ENCODE data around the gene SPDEF. TPM values are rescaled to one million over a fixed set of nuclear protein-coding genes. Genes with fewer than 3 reads are reported as not detected.
A peak's percentile ranks its signal among the peaks of the same experiment; 100 is the strongest.

The SPDEF gene
- total RNA-seq, 2 experiments from 2014 or later: not detected

- DNase-seq: no peak
- H3K27me3 Mint-ChIP-seq: no peaks in the 10 kb centered on the region
- POLR2A ChIA-PET: no interaction called here
- H3K27ac Mint-ChIP-seq: no peak overlapping the region
- H3K4me1 Mint-ChIP-seq: no peaks in the 10 kb centered on the region
- H3K9me3 Mint-ChIP-seq: no peaks in the 10 kb centered on the region
- CTCF ChIA-PET: no interaction called here
- H3K4me3 Mint-ChIP-seq: no peak overlapping the region
- no peaks in the 10 kb centered on the region for H3K36me3 Mint-ChIP-seq (ENCODE audit: low read depth)
These were observed 21.5 kb downstream of the SPDEF start for GRCh38 chr6:34534656-34535055.

GRCh38 chr6:34534146-34534545, 22.0 kb downstream of the SPDEF start:
- Mint-ChIP-seq H3K27ac (no peak overlapping the region), H3K4me1 (no peaks in the 10 kb centered on the region), H3K27me3 (peaks cover 3% of the 10 kb centered on the region), H3K9me3 (no peaks in the 10 kb centered on the region), H3K36me3 (ENCODE audit: low read depth) (no peaks in the 10 kb centered on the region), H3K4me3 (no peak overlapping the region)
- no peak for DNase-seq
- ChIA-PET POLR2A (no interaction called here), CTCF (no interaction called here)

DNA sequence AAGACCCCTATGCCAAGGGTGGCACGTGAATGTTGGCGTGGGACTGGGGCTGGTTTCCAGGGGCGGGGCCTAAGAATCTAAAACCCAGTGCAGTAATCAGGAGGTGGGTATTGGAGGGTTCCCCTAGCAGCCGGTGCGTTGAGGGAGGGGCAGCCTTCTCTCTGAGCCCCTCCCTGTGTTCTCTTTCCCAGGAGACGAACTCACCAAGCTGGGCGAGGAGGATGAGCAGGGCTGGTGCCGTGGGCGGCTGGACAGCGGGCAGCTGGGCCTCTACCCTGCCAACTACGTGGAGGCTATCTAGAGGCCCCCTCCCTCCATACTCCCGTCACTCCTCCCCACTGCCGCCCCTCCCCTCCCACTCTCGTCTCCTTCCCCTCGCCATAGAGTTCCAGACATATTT, 23.9 kb downstream of the SPDEF start:
- Mint-ChIP-seq H3K9me3 (no peaks in the 10 kb centered on the region), H3K27ac (no peak overlapping the region), H3K4me1 (peaks cover 6% of the 10 kb centered on the region), H3K4me3 (no peak overlapping the region), H3K36me3 (ENCODE audit: low read depth) (no peaks in the 10 kb centered on the region), H3K27me3 (peaks cover 5% of the 10 kb centered on the region)
- no peak for DNase-seq
- ChIA-PET POLR2A (no interaction called here), CTCF (no interaction called here)

GRCh38 chr6:34531580-34532201, 24.4 kb downstream of the SPDEF start:
- H3K4me3 Mint-ChIP-seq: no peak overlapping the region
- no peak for DNase-seq
- H3K27ac Mint-ChIP-seq: no peak overlapping the region
- H3K9me3 Mint-ChIP-seq: no peaks in the 10 kb centered on the region
- POLR2A ChIA-PET: no interaction called here
- H3K36me3 Mint-ChIP-seq (ENCODE audit: low read depth): no peaks in the 10 kb centered on the region
- CTCF ChIA-PET: no interaction called here
- peaks cover 8% of the 10 kb centered on the region for H3K4me1 Mint-ChIP-seq
- peaks cover 5% of the 10 kb centered on the region for H3K27me3 Mint-ChIP-seq

DNA sequence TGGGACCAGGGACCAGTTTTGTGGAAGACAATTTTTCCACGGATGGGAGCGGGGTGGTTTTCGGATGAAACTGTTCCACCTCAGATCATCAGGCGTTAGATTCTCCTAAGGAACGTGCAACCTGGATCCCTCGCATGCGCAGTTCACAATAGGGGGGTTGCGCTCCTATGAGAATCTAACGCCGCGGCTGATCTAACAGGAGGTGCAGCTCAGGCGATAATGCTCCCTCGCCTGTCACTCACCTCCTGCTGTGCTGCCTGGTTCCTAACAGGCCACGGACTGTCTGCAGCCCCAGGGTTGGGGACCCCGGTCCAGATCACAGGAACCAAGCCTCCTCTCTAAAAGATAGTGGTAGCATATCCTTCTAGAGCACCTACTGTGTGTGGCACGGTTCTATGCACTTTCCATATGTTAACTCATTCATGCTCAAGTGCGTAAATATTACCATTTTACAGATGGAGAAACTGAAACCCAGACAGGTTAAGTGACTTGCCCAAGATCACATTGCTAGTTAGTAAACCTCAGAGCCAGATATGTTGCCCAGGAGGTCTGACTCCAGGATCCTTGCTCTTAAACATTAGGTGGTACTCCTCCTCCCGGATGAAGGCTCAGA, 25.3 kb downstream of the SPDEF start:
- Mint-ChIP-seq H3K4me3 (no peak overlapping the region), H3K27me3 (peaks cover 5% of the 10 kb centered on the region), H3K27ac (no peak overlapping the region), H3K36me3 (ENCODE audit: low read depth) (no peaks in the 10 kb centered on the region), H3K4me1 (peaks cover 8% of the 10 kb centered on the region), H3K9me3 (no peaks in the 10 kb centered on the region)
- no peak for DNase-seq
- ChIA-PET POLR2A (no interaction called here), CTCF (no interaction called here)

DNA sequence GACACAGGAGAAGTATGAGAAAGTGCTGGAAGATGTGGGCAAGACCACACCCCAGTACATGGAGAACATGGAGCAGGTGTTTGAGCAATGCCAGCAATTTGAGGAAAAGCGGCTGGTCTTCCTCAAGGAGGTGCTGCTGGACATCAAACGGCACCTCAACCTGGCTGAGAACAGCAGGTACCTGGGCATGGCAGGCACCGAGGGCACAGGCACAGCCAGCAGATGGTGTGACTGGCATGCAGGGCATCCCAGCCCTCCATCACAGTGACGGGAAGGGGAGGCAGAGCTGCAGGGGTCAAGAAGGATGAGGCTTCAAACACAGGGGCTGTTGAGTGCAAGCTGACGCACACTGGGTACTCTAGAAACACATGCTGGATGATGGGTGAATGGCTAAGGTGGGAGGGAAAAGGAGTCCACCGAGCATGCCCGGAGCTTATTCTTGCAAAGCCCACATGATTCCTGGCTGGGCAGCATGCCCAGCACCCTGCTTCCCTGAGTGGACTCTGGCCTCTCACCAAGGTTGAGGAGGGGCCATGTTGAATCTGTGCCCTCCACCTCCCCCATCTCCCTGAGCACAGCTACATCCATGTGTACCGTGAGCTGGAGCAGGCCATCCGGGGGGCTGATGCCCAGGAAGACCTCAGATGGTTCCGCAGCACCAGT, 26.3 kb downstream of the SPDEF start:
- Mint-ChIP-seq H3K27ac (no peak overlapping the region), H3K4me1 (peaks cover 8% of the 10 kb centered on the region), H3K27me3 (peaks cover 5% of the 10 kb centered on the region), H3K9me3 (no peaks in the 10 kb centered on the region), H3K36me3 (ENCODE audit: low read depth) (no peaks in the 10 kb centered on the region), H3K4me3 (no peak overlapping the region)
- ChIA-PET POLR2A (no interaction called here), CTCF (interaction anchor here (4.4 kb wide), 1 partner anchor 79 kb away, joined by 32 read pairs; no protein-coding TSS in a partner anchor)
- no peak for DNase-seq

- Mint-ChIP-seq H3K27ac (no peak overlapping the region), H3K27me3 (peaks cover 5% of the 10 kb centered on the region), H3K9me3 (no peaks in the 10 kb centered on the region), H3K4me3 (no peak overlapping the region), H3K36me3 (ENCODE audit: low read depth) (no peaks in the 10 kb centered on the region), H3K4me1 (peaks cover 8% of the 10 kb centered on the region)
- POLR2A ChIA-PET: no interaction called here
- CTCF ChIA-PET: interaction anchor here (4.4 kb wide), 1 partner anchor 80 kb away, joined by 32 read pairs; no protein-coding TSS in a partner anchor
- no peak for DNase-seq
These were observed 27.0 kb downstream of the SPDEF start for GRCh38 chr6:34528996-34529664.

DNA sequence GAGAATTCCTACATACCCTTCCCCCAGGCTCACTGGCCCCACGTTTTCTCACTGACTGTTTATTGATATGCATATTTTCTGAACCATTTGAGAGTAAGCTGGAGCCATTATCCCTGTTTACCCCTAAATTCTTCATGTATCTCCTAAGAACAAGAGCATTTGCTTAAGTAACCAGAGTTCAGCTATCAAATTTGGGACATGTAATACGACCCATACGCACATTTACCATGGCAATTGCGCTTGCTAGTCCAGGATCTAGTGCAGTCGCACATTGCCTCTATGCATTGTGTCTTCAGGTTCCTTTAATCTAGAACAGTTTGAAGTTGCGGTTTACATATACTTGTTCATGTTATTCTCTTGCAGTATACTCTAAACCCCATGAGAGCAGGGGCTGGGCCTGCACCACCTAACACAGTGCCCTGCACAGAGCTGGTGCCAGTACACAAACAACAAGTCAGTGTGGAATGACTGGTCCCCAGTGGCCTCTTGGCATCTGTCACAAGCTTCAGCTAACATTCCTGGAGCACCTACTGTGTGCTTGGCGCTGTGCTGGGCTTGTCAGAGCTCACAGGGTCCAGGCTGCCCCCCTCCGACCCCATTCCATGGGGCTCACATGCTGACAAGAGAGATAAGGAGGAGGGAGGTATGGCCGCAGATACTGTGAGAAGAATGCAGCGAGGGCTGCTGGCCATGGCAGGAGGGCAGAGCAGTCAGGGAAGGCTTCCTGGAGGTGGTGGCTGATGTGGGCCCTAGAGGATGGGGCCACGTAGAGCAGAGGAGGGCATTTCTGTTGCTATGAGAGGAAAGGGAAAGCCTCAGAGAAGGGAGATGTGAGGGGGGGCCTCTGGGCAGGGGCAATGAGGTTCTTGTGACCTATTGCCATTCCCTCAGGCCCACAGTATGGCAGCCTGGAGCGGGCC, 28.1 kb downstream of the SPDEF start:
- no peaks in the 10 kb centered on the region for H3K36me3 Mint-ChIP-seq (ENCODE audit: low read depth)

GRCh38 chr6:34526992-34527728, 29.0 kb downstream of the SPDEF start:
- POLR2A ChIA-PET: interaction anchor here (1.1 to 2.0 kb wide), 2 partner anchors 130 to 361 kb away, joined by 3 to 6 read pairs; partner anchors contain the start of gene TAF11
- CTCF ChIA-PET: interaction anchor here (0.7 to 4.4 kb wide), 10 partner anchors 9 to 364 kb away, joined by 3 to 32 read pairs (median 4); partner anchors contain the start of gene TAF11

More for the DNA sequence above, 28.1 kb downstream of the SPDEF start:
- H3K9me3 Mint-ChIP-seq: no peaks in the 10 kb centered on the region
- ChIA-PET POLR2A (interaction anchor here (1.1 to 2.0 kb wide), 2 partner anchors 129 to 360 kb away, joined by 3 to 6 read pairs; partner anchors contain the start of gene TAF11), CTCF (interaction anchor here (0.7 to 4.4 kb wide), 8 partner anchors 8 to 365 kb away, joined by 3 to 32 read pairs (median 4); no protein-coding TSS in a partner anchor)
- no peak overlapping the region for H3K4me3 Mint-ChIP-seq
- no peak overlapping the region for H3K27ac Mint-ChIP-seq
- DNase-seq: no peak
- H3K4me1 Mint-ChIP-seq: peaks cover 10% of the 10 kb centered on the region
- H3K27me3 Mint-ChIP-seq: peaks cover 5% of the 10 kb centered on the region

DNA sequence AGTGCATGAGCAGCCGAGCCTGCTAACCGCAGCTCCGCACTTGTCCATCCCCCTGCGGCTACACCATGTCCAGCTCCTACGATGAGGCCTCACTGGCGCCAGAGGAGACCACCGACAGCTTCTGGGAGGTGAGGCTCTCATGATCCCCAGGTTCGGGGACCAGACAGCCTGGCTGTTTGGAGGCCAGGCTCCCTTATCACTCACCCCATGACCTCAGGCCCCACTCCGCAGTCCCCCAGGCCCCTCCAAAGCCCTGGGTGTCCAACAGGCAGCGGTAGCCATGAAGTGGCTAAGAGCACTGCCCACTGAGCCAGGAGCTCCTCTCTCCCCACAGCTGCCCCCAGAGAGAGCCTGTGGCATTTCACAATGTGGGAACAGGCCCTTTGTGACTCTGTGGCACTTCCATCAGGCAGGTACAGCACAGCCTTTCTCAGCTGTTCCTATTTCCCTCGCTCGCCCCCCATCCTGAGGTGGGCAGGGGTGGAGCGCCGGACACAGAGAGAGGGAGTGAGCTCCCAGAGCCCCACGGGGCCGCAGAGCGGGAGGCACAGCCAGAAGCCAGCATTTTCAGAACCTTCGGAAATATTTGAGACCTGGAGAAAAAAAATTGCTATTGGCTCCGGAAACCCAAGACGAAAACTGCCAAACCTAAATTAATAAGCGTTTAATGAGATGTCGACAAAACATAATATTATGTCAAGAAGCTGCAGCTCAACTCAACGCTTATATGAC, 29.7 kb downstream of the SPDEF start:
- Mint-ChIP-seq H3K27me3 (peaks cover 5% of the 10 kb centered on the region), H3K36me3 (ENCODE audit: low read depth) (no peaks in the 10 kb centered on the region), H3K9me3 (no peaks in the 10 kb centered on the region), H3K27ac (no peak overlapping the region), H3K4me3 (no peak overlapping the region), H3K4me1 (peaks cover 10% of the 10 kb centered on the region)
- CTCF ChIA-PET: interaction anchor here (1.1 to 4.4 kb wide), 7 partner anchors 24 to 363 kb away, joined by 3 to 32 read pairs (median 4); partner anchors contain the start of gene TAF11
- POLR2A ChIA-PET: interaction anchor here (1.1 to 2.0 kb wide), 2 partner anchors 361 to 363 kb away, joined by 3 to 6 read pairs; partner anchors contain the start of genes ANKS1A and TAF11
- DNase-seq: no peak

More at GRCh38 chr6:34526992-34527728, 29.0 kb downstream of the SPDEF start:
- Mint-ChIP-seq H3K27ac (peak overlapping the region; percentile 52), H3K4me1 (peaks cover 10% of the 10 kb centered on the region), H3K27me3 (peaks cover 5% of the 10 kb centered on the region), H3K4me3 (peak overlapping the region; percentile 26), H3K36me3 (ENCODE audit: low read depth) (no peaks in the 10 kb centered on the region), H3K9me3 (no peaks in the 10 kb centered on the region)
- DNase-seq: peak; percentile 96
